IMR-90 (cell line): ENCODE measurements around the gene PFN1.

Source experiments
- CEBPB ChIP-seq: IDR thresholded peaks from 2 replicates; pipeline ENCODE4 v1.6.1; 2012; ENCODE audit warnings: low read depth, low read length, improper control_type of control experiment
- MAZ ChIP-seq: IDR thresholded peaks from 2 replicates; pipeline ENCODE4 v1.6.1; 2012; ENCODE audit warnings: low read depth, mild to moderate bottlenecking, low read length, improper control_type of control experiment, moderate library complexity, borderline replicate concordance
- NFE2L2 ChIP-seq: fragments of 150-350 bp; IDR thresholded peaks from 2 replicates; pipeline ENCODE4 v1.6.1; 2016; ENCODE audit warnings: low read depth, mild to moderate bottlenecking, low read length
- POLR2A ChIP-seq: IDR thresholded peaks from 2 replicates; pipeline ENCODE4 v1.6.1; 2012; ENCODE audit warnings: mild to moderate bottlenecking, low read depth, low read length
- RAD21 ChIP-seq: IDR thresholded peaks from 2 replicates; pipeline ENCODE4 v1.6.1; 2012; ENCODE audit warnings: low read length, improper control_type of control experiment
- RFX5 ChIP-seq: IDR thresholded peaks from 2 replicates; pipeline ENCODE4 v1.8.0; 2012; ENCODE audit warnings: low read depth, mild to moderate bottlenecking, low read length, moderate library complexity
- TF ChIP-seq, protein P1 (sequence below): conservative IDR thresholded peaks from 2 replicates; pipeline ENCODE4 v1.5.1; 2012; ENCODE audit warnings: mild to moderate bottlenecking, low read depth, low read length, improper control_type of control experiment
- TF ChIP-seq, protein P2 (sequence below): fragments of 150-350 bp; IDR thresholded peaks from 2 replicates; pipeline ENCODE4 v1.6.1; 2016; ENCODE audit warnings: low read depth, mild to moderate bottlenecking, low read length, moderate library complexity, borderline replicate concordance
- TF ChIP-seq, protein P3 (sequence below): fragments of 150-350 bp; IDR thresholded peaks from 2 replicates; pipeline ENCODE4 v1.6.1; 2017; ENCODE audit warnings: mild to moderate bottlenecking, antibody characterized with exemption, low read length, low read depth

DNA sequence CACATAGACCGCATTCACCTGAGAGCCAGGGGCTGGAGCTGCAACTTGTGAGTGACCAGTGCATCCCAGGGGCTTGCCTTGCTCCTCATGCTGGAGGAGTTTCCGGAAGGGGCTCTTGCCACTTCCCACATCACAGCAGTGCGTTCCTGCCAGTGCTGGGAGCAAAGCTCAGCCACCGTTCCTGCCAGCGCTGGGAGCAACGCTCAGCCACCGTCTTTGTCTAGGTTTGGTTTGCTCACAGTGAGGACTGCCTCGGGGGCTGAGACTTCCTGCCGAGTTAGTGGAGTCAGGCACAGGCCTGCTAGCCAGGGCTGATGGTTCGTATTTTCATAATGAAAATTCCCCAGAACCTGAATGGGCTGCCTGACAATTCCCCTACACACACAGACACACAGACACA lies 40.0 kb downstream of the PFN1 start:
- TF ChIP-seq NFE2L2 (no peak), POLR2A (no peak), CEBPB (no peak), RFX5 (no peak), MAZ (no peak), RAD21 (no peak)
- TF ChIP-seq, protein P1, sequence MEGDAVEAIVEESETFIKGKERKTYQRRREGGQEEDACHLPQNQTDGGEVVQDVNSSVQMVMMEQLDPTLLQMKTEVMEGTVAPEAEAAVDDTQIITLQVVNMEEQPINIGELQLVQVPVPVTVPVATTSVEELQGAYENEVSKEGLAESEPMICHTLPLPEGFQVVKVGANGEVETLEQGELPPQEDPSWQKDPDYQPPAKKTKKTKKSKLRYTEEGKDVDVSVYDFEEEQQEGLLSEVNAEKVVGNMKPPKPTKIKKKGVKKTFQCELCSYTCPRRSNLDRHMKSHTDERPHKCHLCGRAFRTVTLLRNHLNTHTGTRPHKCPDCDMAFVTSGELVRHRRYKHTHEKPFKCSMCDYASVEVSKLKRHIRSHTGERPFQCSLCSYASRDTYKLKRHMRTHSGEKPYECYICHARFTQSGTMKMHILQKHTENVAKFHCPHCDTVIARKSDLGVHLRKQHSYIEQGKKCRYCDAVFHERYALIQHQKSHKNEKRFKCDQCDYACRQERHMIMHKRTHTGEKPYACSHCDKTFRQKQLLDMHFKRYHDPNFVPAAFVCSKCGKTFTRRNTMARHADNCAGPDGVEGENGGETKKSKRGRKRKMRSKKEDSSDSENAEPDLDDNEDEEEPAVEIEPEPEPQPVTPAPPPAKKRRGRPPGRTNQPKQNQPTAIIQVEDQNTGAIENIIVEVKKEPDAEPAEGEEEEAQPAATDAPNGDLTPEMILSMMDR, result no peak
- TF ChIP-seq, protein P2, sequence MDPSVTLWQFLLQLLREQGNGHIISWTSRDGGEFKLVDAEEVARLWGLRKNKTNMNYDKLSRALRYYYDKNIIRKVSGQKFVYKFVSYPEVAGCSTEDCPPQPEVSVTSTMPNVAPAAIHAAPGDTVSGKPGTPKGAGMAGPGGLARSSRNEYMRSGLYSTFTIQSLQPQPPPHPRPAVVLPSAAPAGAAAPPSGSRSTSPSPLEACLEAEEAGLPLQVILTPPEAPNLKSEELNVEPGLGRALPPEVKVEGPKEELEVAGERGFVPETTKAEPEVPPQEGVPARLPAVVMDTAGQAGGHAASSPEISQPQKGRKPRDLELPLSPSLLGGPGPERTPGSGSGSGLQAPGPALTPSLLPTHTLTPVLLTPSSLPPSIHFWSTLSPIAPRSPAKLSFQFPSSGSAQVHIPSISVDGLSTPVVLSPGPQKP, result no peak
- TF ChIP-seq, protein P3, sequence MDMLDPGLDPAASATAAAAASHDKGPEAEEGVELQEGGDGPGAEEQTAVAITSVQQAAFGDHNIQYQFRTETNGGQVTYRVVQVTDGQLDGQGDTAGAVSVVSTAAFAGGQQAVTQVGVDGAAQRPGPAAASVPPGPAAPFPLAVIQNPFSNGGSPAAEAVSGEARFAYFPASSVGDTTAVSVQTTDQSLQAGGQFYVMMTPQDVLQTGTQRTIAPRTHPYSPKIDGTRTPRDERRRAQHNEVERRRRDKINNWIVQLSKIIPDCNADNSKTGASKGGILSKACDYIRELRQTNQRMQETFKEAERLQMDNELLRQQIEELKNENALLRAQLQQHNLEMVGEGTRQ, result no peak
